NCI-H748 (cell line): ENCODE measurements around the gene BPIFA1.

Source experiments
- DNase-seq: peaks from one replicate; lab custom pipeline; 2025; ENCODE audit not compliant: unreplicated experiment; lab: John Stamatoyannopoulos, UW

BPIFA1 gene

DNA sequence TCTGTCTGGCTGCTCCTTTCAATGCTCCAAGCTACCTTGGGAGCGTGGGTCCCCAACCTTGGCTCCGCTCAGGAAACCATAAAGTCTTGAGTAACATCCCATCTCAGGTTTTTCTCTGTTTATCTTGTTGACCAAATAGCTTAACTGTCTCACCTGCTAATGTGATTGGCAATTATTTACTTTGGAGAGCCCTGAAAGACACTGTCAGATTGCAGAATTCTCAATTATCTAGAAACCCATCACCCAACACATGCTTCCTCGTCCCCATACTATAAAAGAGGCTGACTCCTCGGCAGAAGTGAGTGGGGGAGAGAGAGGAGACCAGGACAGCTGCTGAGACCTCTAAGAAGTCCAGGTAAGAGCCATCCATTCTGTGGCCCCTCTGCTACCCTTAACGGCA lies at the start of gene BPIFA1:
TSS of gene BPIFA1 (plus strand) at position 301 of the 400 bp plus-strand sequence. CDS start 1,716 bp downstream, outside the sequence.
- DNase-seq: no peak

DNA sequence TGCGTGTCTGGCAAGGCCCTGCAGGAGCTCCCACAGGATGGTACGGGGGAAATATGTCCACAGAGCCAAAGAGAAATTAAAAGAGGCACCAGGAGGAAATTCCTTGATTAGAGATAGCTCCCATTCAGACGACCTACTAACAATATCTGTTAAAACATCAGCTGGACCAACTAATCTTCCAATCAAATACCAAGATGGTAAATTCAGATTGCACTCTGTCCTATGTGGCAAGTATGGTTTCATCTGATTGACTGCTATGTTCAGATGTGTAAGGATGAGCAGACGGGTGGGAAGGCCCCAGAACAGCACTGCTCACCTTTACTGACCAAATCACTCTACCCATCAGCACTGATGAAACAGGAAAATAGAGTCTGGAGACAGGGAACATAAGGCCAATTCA lies 48.3 kb upstream of the BPIFA1 start:
- no peak for DNase-seq

DNA sequence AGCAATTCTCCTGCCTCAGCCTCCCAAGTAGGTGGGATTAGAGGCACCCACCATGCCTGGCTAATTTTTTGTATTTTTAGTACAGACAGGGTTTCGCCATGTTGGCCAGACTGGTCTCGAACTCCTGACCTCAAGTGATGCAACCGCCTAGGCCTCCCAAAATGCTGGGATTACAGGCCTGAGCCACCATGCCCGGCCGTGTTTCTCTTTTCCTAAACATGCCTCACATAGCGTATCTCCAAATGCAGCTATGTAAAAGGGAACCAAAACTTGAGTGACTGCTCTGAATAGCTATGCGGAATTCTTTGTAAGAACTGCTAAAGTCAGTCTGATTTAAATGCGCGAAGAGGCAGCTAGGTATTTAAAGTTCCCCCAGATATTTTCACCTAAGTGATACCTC lies 47.4 kb upstream of the BPIFA1 start:
- no peak for DNase-seq

DNA sequence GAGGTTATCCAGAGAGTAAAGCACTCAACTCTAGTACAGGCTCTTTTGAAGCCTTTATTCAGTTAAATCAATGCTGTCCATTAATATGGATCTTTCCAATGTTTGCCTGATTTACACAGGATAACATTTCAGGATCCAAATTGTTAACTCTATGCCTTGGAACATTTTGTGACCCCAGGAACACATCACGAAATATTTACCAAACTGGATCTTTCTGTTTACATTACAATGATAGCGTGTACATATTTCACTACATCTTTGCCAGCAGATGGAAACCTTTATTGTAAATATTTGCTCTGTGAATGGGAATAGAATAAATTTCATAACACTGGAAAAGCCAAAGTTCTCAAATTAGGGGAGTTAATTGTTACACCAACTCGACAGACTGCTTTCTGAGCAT lies 44.3 kb upstream of the BPIFA1 start:
- peak; percentile 62 for DNase-seq

DNA sequence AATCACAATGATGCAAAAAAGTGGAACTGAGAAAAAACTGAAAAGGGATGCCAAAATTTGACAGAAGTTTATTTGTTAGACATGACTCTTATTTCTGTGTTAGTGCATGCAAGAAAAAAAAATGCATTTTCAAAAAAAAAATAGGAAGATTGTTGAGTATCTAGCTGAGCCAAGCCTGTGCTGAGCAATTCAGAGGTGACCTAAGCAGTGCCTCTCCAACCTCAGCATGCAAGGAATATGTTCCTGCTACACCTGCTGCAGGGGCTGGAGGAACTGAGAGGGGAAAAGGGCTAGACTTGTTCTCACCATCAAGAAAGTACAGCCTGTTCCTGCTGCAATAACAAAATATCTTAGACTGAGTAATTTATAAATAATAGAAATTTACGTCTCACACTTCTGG lies 43.8 kb upstream of the BPIFA1 start:
- DNase-seq: no peak

DNA sequence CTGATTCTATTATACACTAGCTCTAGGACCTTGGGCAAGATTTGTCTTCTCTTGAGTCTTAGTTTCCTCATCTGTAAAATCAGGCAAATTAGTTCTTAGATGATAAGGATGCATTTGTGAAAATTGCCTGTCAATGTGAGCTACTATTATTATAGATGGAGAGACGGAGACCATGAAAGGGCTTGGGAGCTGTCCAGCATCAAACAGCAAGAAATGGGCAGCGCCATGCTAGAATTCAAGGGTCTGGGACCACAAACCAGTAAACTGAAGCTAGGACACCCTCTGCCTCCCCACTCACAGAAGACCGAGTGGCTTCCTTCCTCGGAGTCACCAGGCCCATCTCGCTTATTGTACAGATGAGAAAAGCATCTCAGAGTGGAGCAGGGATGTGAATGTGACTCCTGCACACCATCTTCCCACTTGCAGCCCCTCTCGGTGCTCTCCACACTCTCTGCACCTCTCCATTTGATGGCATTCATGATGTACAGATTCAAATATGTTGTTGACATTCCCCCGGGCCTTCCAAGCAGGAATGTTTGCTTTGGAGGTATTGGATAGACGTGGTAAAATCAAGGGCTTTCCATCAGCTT lies 42.8 kb upstream of the BPIFA1 start:
- no peak for DNase-seq

DNA sequence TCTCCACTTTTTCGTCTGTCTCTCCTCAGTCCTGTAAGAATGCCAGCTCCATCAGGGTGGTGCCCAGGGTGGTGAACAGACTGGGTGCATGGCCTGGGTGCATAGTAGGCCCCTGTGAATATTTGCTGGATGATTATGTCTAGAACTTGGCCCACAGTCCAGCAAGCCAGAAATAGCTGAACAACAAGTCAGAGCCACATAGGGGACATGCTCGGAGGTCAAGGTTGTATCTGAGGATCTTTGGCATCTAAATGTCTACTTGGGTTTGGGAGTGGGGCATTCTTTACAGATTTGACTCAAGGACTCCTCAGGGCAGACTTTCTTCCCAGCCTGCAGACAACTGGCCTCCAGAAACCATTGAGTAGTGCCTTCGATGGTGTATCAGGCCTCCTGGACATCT lies 36.8 kb upstream of the BPIFA1 start:
- DNase-seq: no peak

DNA sequence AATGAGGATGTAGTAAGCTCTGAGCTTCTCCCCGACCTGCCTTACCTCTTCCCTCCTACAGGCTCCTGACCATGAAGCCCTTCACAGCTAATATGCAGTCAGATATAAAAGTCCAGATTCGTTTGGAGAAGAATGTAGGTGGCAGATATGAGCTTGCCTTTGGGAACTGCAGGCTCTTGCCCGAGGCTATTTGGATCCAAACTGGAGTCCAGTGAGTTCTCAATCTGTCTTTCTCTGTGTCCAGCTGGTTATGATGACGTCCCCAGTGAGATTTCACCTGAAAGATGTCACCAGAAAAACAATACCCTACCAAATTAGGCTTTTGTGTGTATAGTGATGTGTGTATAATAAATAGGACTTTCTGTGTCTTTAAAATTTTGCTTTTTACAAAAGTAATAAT lies 33.3 kb upstream of the BPIFA1 start:
- DNase-seq: no peak

DNA sequence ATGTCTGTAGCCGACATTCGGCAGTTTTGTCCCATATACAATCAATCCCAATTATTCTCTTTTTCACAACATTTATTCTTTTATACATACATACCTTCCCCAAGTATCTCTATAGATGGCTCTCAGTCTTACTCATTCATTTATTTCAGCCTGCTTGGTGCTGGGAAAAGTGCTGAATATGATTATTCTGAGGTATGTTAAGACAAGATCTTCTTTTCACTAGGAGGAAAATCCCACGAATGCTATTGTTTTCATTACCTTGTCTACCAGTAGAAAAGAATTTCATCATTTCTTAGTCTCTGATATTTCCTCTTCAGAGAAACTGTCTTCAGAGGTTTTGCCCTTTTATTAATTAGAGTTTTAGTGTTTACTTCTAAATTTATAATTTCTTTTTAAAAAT lies 32.4 kb upstream of the BPIFA1 start:
- DNase-seq: no peak

DNA sequence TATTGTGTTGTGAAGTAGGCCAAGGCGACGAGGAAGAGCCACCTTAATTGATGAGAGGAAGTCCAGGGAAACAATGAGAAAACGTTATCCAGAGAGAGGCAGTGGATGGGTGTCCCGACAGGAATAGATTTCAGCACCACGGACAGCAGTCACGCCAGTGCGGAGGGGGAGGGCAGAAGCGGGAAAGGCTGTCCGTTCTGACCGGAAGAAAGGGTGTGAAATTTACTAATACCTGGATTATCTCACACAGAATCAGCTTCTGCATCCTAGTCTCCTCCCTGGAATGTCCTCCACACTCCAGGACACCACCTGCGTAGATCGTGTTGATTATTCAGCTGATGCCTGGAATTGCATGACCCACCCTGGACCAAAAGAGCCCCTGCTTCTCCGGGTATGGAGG lies 26.0 kb upstream of the BPIFA1 start:
- no peak for DNase-seq

DNA sequence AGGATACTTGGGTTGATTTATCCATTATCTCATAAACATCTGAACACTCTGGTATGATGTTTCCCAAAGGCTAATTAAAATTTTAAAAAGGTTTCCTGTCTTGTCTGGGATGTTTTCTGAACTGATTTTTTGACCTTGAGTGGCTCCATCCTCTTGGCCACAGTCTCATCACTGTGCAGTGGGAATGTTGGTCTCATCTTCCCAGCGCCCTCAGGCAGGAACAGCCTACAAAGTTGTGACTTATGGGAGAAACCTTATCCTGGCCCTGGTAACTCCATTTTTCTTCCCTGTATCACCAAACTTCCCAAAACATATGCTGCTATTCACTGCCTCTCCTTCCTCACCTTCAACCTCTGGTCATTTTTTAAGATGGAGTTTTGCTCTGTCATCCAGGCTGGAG lies 25.4 kb upstream of the BPIFA1 start:
- no peak for DNase-seq

DNA sequence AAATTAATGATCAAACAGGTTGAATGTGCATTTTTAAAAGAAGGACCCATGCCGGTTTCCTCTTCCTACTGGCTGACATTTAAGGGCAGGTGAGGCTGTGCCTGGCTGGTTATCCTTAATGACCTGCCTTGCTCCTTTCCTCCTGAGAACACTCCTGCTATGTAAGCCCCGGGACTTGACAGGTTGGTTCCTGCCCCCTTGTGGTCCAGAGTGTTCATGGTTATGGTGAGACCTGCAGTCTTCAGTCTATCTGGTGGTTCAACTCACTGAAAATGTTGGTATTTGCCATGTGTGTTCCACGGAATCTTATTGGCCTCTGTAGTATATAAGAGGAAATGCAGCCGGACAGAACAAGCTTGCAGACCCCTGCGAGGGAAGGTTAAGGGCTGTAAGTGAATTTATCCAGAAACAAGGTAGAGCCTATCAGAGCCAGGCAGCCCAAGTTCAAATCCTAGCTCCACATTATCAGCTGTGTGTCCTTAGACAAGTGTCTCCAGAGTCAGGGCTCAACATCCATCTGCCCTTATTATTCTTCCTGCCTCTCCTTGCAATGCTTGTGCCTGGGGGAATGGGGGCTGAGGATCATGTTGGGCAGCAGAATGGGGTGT lies 23.9 kb upstream of the BPIFA1 start:
- DNase-seq: peak; percentile 78

DNA sequence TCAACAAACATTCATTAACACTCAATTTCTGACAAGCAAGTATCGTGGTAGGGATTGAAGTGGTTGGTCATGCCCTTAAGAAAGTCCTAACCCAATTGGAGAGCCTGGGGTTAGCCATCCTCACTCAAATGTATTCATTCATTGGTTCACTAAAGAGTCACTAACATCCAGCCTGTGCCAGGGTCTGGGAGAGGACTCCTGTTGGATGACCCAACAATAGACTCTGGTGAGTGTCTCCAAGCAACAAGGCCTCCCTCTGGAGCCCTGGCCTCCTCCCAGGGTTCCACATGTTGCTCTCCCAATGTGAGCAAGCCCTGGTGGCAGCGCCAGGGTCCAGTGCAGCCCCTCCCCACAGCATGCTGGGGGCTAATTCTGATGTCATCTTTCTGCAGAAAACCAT lies 18.7 kb upstream of the BPIFA1 start, which contains the start of gene BPIFA3:
TSS of gene BPIFA3 (plus strand) at position 301 of the 400 bp plus-strand sequence. CDS start 185 bp downstream, outside the sequence.
- no peak for DNase-seq

DNA sequence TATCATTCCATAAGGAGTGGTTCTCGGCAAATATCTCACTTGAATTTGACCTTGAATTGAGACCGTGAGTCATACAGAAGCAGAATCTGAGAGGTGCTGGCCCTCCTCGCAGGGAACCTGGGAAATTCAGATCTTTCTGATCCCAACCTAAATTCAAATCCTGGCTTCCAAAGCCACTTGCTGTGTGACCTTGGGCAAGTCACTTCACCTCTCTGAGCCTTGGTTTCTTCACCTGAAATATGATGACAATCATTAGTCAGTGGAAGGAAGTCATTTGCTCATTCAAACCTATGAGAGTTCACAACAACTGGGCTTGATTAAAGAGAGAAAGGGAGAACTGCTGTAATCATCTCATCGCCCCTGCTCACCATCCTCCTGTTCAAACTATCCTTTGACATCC lies 11.4 kb upstream of the BPIFA1 start:
- no peak for DNase-seq

DNA sequence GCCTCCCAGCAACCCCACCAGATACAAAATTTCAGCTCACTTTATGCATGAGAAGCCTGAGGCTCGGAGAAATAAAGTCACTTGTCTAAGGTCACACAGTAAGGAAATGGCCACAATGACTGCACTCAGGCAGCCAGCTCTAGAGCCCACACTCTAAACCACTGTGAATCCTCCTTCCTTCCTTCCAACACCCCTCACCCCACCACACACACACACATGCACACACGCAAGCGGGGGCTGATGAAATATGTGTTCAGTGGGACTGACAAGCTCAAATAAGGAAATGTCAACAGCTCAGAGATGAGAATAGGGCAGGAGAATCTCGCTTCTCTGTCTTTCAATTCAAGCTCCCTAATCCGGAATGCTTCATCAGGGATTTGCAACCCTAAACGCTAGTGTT lies 6.0 kb upstream of the BPIFA1 start:
- DNase-seq: no peak

DNA sequence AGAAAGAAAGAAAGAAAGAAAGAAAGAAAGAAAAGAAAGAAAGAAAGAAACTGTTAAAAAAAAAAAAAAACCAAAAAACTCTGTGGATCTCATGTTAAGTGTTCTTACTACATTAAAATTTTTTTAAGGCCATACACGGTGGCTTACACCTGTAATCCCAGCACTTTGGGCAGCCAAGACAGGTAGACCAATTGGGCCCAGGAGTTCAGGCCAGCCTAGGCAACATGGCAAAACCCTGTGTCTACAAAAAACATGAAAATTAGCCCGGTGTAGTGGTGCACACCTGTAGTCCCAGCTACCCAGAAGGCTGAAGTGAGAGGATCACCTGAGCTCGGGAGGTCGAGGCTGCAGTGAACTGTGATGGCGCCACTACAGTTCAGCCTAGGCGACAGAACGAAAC lies 4.6 kb upstream of the BPIFA1 start:
- no peak for DNase-seq

DNA sequence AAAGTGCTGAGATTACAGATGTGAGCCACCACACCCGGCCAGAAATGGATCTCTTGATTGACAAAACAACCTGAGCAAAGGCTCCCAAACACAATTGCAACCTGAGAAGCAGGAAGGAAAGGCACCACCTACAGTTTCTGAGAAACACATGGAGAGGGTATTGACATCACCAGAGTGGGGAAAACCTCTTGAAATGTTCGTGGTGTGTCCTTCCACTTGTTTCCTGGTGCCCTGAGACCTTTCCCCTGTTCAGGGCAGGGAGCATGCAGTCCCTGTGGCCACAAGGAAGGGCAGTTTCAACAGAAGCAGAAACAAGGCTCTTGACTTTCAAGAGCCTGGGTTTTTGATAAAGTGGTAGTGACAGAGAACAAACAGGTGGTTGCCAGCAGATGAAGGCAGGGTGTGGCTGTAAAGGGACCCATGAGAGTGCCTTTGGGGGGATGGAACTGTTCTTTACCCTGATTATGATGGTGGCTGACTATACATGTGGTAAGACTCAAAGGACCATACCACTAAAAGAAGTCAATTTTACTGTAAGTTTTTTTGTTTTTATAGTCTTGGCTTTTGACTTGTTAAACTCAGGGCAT lies 3.2 kb upstream of the BPIFA1 start:
- peak; percentile 38 for DNase-seq

DNA sequence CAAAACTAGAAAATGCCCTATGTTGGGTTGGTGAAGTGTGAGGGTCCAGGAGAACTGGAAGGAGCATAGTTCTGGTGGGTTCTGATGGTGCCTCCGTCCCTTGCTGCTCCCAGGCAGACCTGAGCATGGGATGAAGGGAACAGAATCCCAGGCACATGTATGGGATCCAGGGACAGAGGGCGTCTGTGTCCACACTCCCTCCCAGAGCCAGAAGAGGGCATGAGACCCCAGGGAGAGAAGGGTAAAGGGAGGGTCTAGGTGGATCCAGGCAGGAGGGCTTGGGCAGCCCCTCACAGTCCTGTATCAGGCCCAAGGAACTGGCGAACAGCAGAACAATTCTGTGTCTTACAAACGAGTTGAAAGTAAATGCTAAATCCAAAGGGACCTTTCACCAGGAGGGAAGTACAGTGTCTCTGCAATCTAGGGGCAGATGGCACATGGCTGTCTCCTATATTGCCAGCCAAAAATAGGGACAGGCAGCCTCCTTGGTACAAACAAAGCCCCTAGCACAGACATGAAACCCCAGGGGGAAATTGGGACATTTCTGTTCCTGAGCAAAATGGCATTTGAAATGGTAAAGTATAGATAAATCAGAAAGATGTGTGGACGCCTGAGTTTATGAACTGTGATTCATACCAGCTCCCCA lies 2.5 kb upstream of the BPIFA1 start:
- DNase-seq: peak; percentile 10

DNA sequence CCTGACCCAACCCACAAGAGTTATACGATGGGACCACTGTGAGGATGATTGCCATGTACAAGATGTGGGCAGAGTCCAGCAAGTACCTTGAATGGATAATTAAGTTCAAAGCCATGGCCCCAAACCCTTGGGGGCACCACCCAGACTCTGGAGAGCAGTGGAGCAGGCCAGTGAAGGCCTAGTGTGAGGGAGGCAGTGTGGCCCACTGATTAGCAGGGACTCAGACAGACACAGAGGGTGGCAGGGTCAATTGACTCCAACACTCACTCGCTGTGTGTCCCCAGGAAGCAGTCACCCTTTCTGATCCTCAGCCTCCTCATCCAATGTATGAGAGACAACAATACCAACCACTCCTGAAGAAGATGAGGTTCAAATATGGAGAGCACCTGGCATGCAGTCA lies 1.7 kb upstream of the BPIFA1 start:
- no peak for DNase-seq

DNA sequence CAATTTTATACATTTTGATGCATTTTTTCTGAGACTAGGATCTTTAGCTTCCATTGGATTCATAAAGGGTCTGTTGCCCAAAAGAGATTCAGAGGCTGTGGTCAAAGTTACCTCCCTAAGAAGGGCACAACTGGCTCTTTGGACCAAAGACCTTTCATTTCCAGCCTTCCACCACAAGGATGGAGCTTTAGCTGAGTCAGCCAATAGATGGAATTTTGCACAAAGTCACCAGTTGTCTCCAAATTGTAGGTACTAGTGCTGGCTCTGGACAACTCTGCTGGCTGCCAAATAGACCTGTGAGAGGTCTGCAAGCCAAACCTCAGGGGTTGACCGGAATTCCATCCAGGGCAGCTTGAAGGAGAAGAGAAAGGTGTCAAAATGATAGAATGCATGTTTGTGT lies 555 bp downstream of the BPIFA1 start:
- no peak for DNase-seq

DNA sequence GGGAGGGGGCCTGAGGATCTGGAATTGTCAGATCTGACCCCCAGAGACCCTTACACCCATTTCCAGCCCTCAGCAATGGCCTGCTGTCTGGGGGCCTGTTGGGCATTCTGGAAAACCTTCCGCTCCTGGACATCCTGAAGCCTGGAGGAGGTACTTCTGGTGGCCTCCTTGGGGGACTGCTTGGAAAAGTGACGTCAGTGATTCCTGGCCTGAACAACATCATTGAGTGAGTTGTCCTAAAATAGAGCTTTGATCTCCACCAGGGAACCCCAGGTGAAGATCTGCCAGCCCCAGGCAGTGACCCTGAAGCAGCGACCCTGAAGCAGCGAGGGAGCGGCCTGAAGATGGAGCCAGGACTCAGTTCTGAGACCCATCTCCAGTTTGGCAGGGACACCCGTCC lies 2.2 kb downstream of the BPIFA1 start:
- no peak for DNase-seq

DNA sequence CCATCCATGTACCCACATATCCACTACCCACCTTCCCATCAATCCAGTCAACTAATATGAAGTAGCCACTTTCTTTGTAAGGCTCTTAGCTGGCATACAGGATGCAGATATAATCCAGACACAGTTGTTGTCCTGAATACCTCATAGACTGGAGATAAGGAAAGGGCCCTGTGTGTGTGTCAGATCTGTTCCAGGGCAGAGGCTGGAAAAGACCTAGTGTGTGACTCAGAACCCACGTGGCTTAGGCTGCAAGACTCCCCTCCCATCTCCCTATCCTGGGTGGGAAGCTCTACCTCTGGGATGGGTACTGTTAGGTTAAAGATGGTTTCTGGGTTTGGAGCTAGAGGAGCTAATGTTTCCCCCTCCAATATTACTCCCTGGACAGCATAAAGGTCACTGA lies 3.6 kb downstream of the BPIFA1 start:
- no peak for DNase-seq
